PFSK-1 (cell line): ENCODE data around the gene ELSPBP1.

Source experiments
- FOXP2 ChIP-seq: optimal IDR thresholded peaks from 2 replicates; pipeline ENCODE3; 2011; ENCODE audit warnings: borderline replicate concordance, control low read depth, inconsistent platforms; ENCODE audit not compliant: insufficient read depth; ENCODE audit errors: extremely low read length, extremely low read depth
- POLR2AphosphoS5 ChIP-seq: IDR thresholded peaks from 2 replicates; pipeline ENCODE4 v1.6.1; 2012; ENCODE audit warnings: low read depth, mild to moderate bottlenecking, control low read depth, low read length, moderate library complexity
- REST ChIP-seq, 2 experiments: IDR thresholded peaks; 2 replicates each; pipeline versions ENCODE4 v1.6.1 to v1.8.0; 2011 to 2012; ENCODE audit warnings: low read depth in 2 of 2, low read length in 2 of 2, control low read depth in 1 of 2, inconsistent platforms in 1 of 2, mild to moderate bottlenecking in 1 of 2, moderate library complexity in 1 of 2; ENCODE audit not compliant: insufficient read depth in 1 of 2
- SIN3A ChIP-seq: IDR thresholded peaks from 2 replicates; pipeline ENCODE4 v1.6.1; 2012; ENCODE audit warnings: mild to moderate bottlenecking, low read length, moderate library complexity, borderline replicate concordance; ENCODE audit not compliant: insufficient read depth
- TAF1 ChIP-seq: IDR thresholded peaks from 2 replicates; pipeline ENCODE4 v1.6.1; 2012; ENCODE audit warnings: low read length, control low read depth, borderline replicate concordance; ENCODE audit not compliant: insufficient read depth

The ELSPBP1 gene

GRCh38 chr19:48043675-48044258 lies 49.3 kb downstream of the ELSPBP1 start, which contains the start of gene CABP5:
Gene CABP5, minus strand, starts transcription at chr19:48044079. Its CDS starts 157 bp downstream, at chr19:48043922.
- TF ChIP-seq REST (IDR thresholded peaks at IDR 0.05; ENCODE audit: insufficient read depth in 1 of 2, low read depth in 2 of 2, low read length in 2 of 2) (no peak), POLR2AphosphoS5 (no peak), FOXP2 (no peak), TAF1 (no peak), SIN3A (no peak)

GRCh38 chr19:48044561-48044960 lies 50.1 kb downstream of the ELSPBP1 start:
- TF ChIP-seq FOXP2 (no peak), POLR2AphosphoS5 (no peak), REST (IDR thresholded peaks at IDR 0.05; ENCODE audit: insufficient read depth in 1 of 2, low read depth in 2 of 2, low read length in 2 of 2) (no peak), SIN3A (no peak), TAF1 (no peak)

- TF ChIP-seq SIN3A, result no peak
Measured at GRCh38 chr19:48051335-48052033, 57.1 kb downstream of the ELSPBP1 start.

- TF ChIP-seq FOXP2 (no peak), POLR2AphosphoS5 (no peak), TAF1 (no peak), REST (IDR thresholded peaks at IDR 0.05; ENCODE audit: insufficient read depth in 1 of 2, low read depth in 2 of 2, low read length in 2 of 2) (no peak), SIN3A (no peak)
Measured at GRCh38 chr19:48053076-48053475, 58.6 kb downstream of the ELSPBP1 start.

- TF ChIP-seq SIN3A (no peak), TAF1 (no peak), REST (IDR thresholded peaks at IDR 0.05; ENCODE audit: insufficient read depth in 1 of 2, low read depth in 2 of 2, low read length in 2 of 2) (no peak), FOXP2 (no peak), POLR2AphosphoS5 (no peak)
Measured at GRCh38 chr19:48053856-48054255, 59.4 kb downstream of the ELSPBP1 start.
